DOHH2 (cell line): ENCODE data around the gene FBRSL1.

Source experiments
- H3F3A ChIP-seq: fragments of 200-600 bp; sonication (generic), shearing (Covaris generic); 2 replicates; pipeline ENCODE4 v1.6.0; 2016; ENCODE audit warnings: antibody characterized with exemption, mild to moderate bottlenecking; ENCODE audit not compliant: control insufficient read depth, insufficient read depth
- H3K27ac ChIP-seq: fragments of 200-600 bp; sonication (generic); 2 replicates; pipeline ENCODE4 v1.5.1; 2014; ENCODE audit warnings: low read depth, mild to moderate bottlenecking, low read length, moderate library complexity
- H3K27me3 ChIP-seq: fragments of 200-600 bp; sonication (generic); 2 replicates; pipeline ENCODE4 v1.6.1; 2014; ENCODE audit warnings: mild to moderate bottlenecking, low read length, mixed read lengths; ENCODE audit not compliant: control insufficient read depth
- H3K36me3 ChIP-seq: fragments of 200-600 bp; sonication (generic); 2 replicates; pipeline ENCODE4 v1.6.1; 2014; ENCODE audit warnings: mild to moderate bottlenecking, low read length, moderate library complexity, mixed read lengths; ENCODE audit not compliant: control insufficient read depth
- H3K4me1 ChIP-seq: fragments of 200-600 bp; sonication (generic); 2 replicates; pipeline ENCODE4 v1.6.1; 2014; ENCODE audit warnings: mild to moderate bottlenecking, low read length, mixed read lengths; ENCODE audit not compliant: control insufficient read depth
- H3K4me2 ChIP-seq: fragments of 200-600 bp; sonication (generic); 2 replicates; pipeline ENCODE4 v1.6.0; 2014; ENCODE audit warnings: mild to moderate bottlenecking, low read length, moderate library complexity
- H3K4me3 ChIP-seq: fragments of 200-600 bp; sonication (generic); 2 replicates; pipeline ENCODE4 v1.5.1; 2014; ENCODE audit warnings: mild to moderate bottlenecking, low read length, mixed read lengths
- H3K79me2 ChIP-seq: fragments of 200-600 bp; sonication (generic); 2 replicates; pipeline ENCODE4 v1.6.1; 2014; ENCODE audit warnings: mild to moderate bottlenecking, low read length, mixed read lengths; ENCODE audit not compliant: control insufficient read depth
- H3K9me2 ChIP-seq: fragments of 200-600 bp; sonication (generic); replicated peaks from 2 replicates; pipeline ENCODE4 v1.6.1; 2014; ENCODE audit warnings: mild to moderate bottlenecking, low read length, mixed read lengths; ENCODE audit not compliant: control insufficient read depth
- H3K9me3 ChIP-seq: fragments of 200-600 bp; sonication (generic); 2 replicates; pipeline ENCODE4 v1.6.1; 2014; ENCODE audit warnings: antibody characterized with exemption, low read length, mixed read lengths; ENCODE audit not compliant: control insufficient read depth, insufficient read depth
- H4K20me1 ChIP-seq: fragments of 200-600 bp; sonication (generic); 2 replicates; pipeline ENCODE4 v1.6.0; 2014; ENCODE audit warnings: low read depth, mild to moderate bottlenecking, antibody characterized with exemption, low read length, moderate library complexity; ENCODE audit not compliant: control insufficient read depth, insufficient read depth
- EZH2phosphoT487 ChIP-seq: fragments of 200-600 bp; sonication (generic); IDR thresholded peaks from 2 replicates; pipeline ENCODE4 v1.6.1; 2017; ENCODE audit warnings: borderline replicate concordance, mild to moderate bottlenecking, antibody characterized with exemption, low read length, moderate library complexity, mixed read lengths
- TF ChIP-seq, protein P1 (sequence below): fragments of 200-600 bp; sonication (generic); IDR thresholded peaks from one replicate; pipeline ENCODE4 v1.5.1; 2014; ENCODE audit warnings: antibody characterized with exemption, mild to moderate bottlenecking, low read depth, low read length; ENCODE audit not compliant: poor library complexity, severe bottlenecking

Gene FBRSL1

DNA sequence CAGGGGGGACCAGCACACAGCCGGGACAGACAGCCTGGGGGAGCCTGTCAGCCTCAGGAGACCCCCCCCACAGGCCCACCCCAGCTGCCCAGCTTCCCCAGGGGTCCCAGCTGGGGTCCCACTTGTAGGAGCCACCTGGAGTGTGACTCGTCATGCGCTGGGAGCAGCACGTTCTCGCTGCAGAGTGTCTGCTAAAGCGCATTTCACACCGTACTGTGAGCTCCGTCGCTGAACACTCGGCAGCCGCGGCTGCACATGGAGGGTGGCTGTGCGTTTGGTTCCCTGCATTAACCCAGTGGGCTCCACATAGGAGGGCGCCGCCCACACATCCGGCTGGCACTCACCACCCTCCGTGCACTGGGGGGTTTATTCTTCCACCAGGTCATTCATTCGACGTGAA lies 56.7 kb downstream of the FBRSL1 start:
- no peaks in the 10 kb centered on the region for H3K9me3 ChIP-seq
- no peak overlapping the region for H3K4me3 ChIP-seq
- H3F3A ChIP-seq = no peaks in the 10 kb centered on the region
- no peaks in the 10 kb centered on the region for H3K36me3 ChIP-seq
- H3K27me3 ChIP-seq = no peaks in the 10 kb centered on the region
- H3K4me2 ChIP-seq = no peak overlapping the region
- no peaks in the 10 kb centered on the region for H3K79me2 ChIP-seq
- H3K27ac ChIP-seq = no peak overlapping the region
- no peaks in the 10 kb centered on the region; the same call in 1 of the 2 replicates for H3K4me1 ChIP-seq
- H4K20me1 ChIP-seq = no peaks in the 10 kb centered on the region
- H3K9me2 ChIP-seq = no peaks in the 10 kb centered on the region
- TF ChIP-seq EZH2phosphoT487 = no peak
- TF ChIP-seq, protein P1, sequence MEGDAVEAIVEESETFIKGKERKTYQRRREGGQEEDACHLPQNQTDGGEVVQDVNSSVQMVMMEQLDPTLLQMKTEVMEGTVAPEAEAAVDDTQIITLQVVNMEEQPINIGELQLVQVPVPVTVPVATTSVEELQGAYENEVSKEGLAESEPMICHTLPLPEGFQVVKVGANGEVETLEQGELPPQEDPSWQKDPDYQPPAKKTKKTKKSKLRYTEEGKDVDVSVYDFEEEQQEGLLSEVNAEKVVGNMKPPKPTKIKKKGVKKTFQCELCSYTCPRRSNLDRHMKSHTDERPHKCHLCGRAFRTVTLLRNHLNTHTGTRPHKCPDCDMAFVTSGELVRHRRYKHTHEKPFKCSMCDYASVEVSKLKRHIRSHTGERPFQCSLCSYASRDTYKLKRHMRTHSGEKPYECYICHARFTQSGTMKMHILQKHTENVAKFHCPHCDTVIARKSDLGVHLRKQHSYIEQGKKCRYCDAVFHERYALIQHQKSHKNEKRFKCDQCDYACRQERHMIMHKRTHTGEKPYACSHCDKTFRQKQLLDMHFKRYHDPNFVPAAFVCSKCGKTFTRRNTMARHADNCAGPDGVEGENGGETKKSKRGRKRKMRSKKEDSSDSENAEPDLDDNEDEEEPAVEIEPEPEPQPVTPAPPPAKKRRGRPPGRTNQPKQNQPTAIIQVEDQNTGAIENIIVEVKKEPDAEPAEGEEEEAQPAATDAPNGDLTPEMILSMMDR = no peak

DNA sequence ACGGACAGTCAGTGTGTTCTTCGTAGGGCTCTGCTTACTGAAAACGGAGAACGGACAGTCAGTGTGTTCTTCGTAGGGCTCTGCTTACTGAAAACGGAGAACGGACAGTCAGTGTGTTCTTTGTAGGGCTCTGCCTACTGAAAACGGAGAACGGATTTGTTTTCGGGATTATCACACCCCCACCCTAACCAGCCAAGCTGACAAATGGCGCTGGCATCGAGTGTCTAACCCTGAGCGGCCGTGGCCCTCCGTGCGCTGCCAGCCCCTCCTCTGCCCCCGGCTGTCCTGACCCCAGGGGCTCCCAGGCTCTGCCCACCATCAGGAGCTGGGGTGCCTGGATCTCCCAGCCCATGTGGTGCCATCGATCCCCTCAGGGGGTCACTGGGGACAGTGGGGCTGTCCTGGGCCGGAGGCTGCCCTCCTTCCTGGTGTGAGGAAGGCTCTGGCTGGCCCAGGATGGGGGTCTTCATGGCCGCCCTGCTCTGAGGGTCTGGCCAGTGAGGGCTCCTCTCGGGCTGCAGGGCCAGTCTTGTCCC lies 57.3 kb downstream of the FBRSL1 start:
- Histone ChIP-seq H3K9me3 (no peaks in the 10 kb centered on the region), H3K9me2 (no peaks in the 10 kb centered on the region), H4K20me1 (no peaks in the 10 kb centered on the region), H3K27ac (no peak overlapping the region), H3K36me3 (no peaks in the 10 kb centered on the region), H3F3A (no peaks in the 10 kb centered on the region), H3K79me2 (no peaks in the 10 kb centered on the region), H3K27me3 (no peaks in the 10 kb centered on the region), H3K4me1 (no peaks in the 10 kb centered on the region; the same call in 1 of the 2 replicates), H3K4me2 (no peak overlapping the region), H3K4me3 (no peak overlapping the region)
- TF ChIP-seq EZH2phosphoT487 = no peak
- TF ChIP-seq, protein P1 = no peak

DNA sequence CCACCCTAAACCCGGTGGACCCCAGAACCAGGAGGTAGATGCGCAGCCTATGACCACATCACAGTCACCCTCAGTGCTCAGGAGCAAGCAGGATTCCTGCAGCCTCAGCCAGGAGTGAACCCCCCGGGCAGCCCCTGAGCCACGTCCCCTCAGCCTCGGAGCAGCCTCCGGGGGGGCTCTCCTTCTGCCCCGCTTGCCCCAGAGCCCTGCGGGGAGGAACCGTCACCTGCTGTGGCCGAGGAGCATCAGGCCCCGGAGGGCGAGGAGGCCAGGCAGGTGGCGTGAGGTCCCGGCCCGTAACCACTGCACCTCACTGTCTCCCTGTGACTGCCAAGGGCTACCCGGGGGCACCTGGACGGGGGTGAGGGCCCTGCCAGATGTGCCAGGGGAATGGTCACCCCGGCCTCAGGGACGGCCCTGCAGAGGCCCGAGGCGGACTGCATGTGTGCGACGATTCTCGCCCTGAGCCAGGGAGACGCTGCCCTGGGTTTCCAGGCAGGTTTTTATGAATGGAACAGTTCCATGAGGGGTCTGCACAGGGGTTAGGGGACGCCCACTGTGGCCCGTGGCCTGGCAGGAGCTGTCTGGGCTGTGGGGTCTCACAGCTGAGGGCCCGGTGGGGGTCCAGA lies 58.6 kb downstream of the FBRSL1 start:
- H3F3A ChIP-seq = no peaks in the 10 kb centered on the region
- no peak for TF ChIP-seq EZH2phosphoT487
- TF ChIP-seq, protein P1 = no peak
- no peaks in the 10 kb centered on the region for H3K36me3 ChIP-seq
- H3K4me3 ChIP-seq = no peak overlapping the region
- no peak overlapping the region for H3K27ac ChIP-seq
- no peaks in the 10 kb centered on the region for H3K9me2 ChIP-seq
- H3K4me2 ChIP-seq = no peak overlapping the region
- H4K20me1 ChIP-seq = no peaks in the 10 kb centered on the region
- H3K79me2 ChIP-seq = no peaks in the 10 kb centered on the region
- no peaks in the 10 kb centered on the region for H3K27me3 ChIP-seq
- H3K4me1 ChIP-seq = no peaks in the 10 kb centered on the region
- H3K9me3 ChIP-seq = no peaks in the 10 kb centered on the region
